NCI-H510A treated with DMSO at 0.1 percent for 48 hours (cell line): ENCODE measurements around the gene TMCC2.
"Not testable (repeated sequence)": the region's sequence is repeated elsewhere in the genome, so short reads cannot be mapped to it uniquely, and the experiment has no call there.

ENCODE experiments used
- DNase-seq: peaks from one replicate; lab custom pipeline; 2025; lab: John Stamatoyannopoulos, UW

Gene TMCC2

GRCh38 chr1:205214756-205215155 lies 13.0 kb upstream of the TMCC2 start:
- no peak for DNase-seq

- no peak for DNase-seq
Measured at GRCh38 chr1:205216588-205216987, 11.2 kb upstream of the TMCC2 start.

- DNase-seq = no peak
Measured at GRCh38 chr1:205217418-205217817, 10.3 kb upstream of the TMCC2 start.

- DNase-seq = no peak
Measured at GRCh38 chr1:205220421-205220820, 7.3 kb upstream of the TMCC2 start.

GRCh38 chr1:205224736-205225135 lies 3.0 kb upstream of the TMCC2 start:
- no peak for DNase-seq

GRCh38 chr1:205225901-205226765 lies 1.6 kb upstream of the TMCC2 start:
- no peak for DNase-seq

- peak; percentile 50 for DNase-seq
Measured at GRCh38 chr1:205226868-205227583, 720 bp upstream of the TMCC2 start.

GRCh38 chr1:205228093-205228521 lies 361 bp downstream of the TMCC2 start:
- no peak for DNase-seq

- DNase-seq = peak; percentile 96
Measured at GRCh38 chr1:205229399-205229871, 1.7 kb downstream of the TMCC2 start.

- peak; percentile 63 for DNase-seq
Measured at GRCh38 chr1:205229916-205230700, 2.4 kb downstream of the TMCC2 start.

GRCh38 chr1:205230982-205231381 lies 3.2 kb downstream of the TMCC2 start:
- DNase-seq = no peak

GRCh38 chr1:205232127-205232820 lies 4.5 kb downstream of the TMCC2 start:
- DNase-seq = no peak

GRCh38 chr1:205232945-205233397 lies 5.2 kb downstream of the TMCC2 start:
- DNase-seq = no peak

- not testable (repeated sequence) for DNase-seq
Measured at GRCh38 chr1:205233986-205234385, 6.2 kb downstream of the TMCC2 start.

- DNase-seq = no peak
Measured at GRCh38 chr1:205235951-205236350, 8.2 kb downstream of the TMCC2 start.

- no peak for DNase-seq
Measured at GRCh38 chr1:205236526-205236925, 8.8 kb downstream of the TMCC2 start.

GRCh38 chr1:205236951-205237475 lies 9.3 kb downstream of the TMCC2 start:
- no peak for DNase-seq

GRCh38 chr1:205237526-205238484 lies 10.1 kb downstream of the TMCC2 start:
- no peak for DNase-seq

- DNase-seq = no peak
Measured at GRCh38 chr1:205239078-205239477, 11.3 kb downstream of the TMCC2 start.

- no peak for DNase-seq
Measured at GRCh38 chr1:205240118-205240517, 12.4 kb downstream of the TMCC2 start.
